H1 (cell line): ENCODE results near the gene FOXF1. TPM values are rescaled to one million over a fixed set of nuclear protein-coding genes. Genes with fewer than 3 reads are reported as not detected.

Experiments used
- CTCF ChIA-PET: fragments of 300-600 bp; sonication (Branson Sonifier 250); formaldehyde crosslinking; loops from one replicate; lab custom pipeline; 2021; ENCODE audit not compliant: partially characterized antibody; lab: Charles Lee
- POLR2A ChIA-PET: fragments of 300-600 bp; sonication (Branson Sonifier 250); formaldehyde crosslinking; loops from one replicate; lab custom pipeline; 2021; ENCODE audit warnings: inconsistent platforms; ENCODE audit not compliant: partially characterized antibody; lab: Charles Lee
- DNase-seq, 2 experiments: peaks; one replicate each; pipeline versions ENCODE4 v3.0.0 to v3.0.0-alpha.2; 2010 to 2022; ENCODE audit warnings: low spot score in 2 of 2, low read depth in 1 of 2, mixed read lengths in 1 of 2
- FAIRE-seq: peaks from 2 replicates; lab custom pipeline; 2011; peaks lifted over from hg19 to GRCh38; lab: Jason Lieb, UNC
- H2AFZ ChIP-seq: 2 replicates; pipeline ENCODE4 v1.8.1; 2012; ENCODE audit warnings: low read length, inconsistent platforms
- H2AK5ac ChIP-seq: 2 replicates; pipeline ENCODE4 v1.6.1; 2013; ENCODE audit warnings: low read depth, low read length
- H2BK120ac ChIP-seq: replicated peaks from 2 replicates; pipeline ENCODE3; 2013; ENCODE audit warnings: low read depth, low read length, inconsistent platforms
- H2BK12ac ChIP-seq: 2 replicates; pipeline ENCODE4 v1.6.1; 2013; ENCODE audit warnings: low read depth, low read length
- H2BK15ac ChIP-seq: 2 replicates; pipeline ENCODE4 v1.6.1; 2013; ENCODE audit warnings: low read length
- H2BK20ac ChIP-seq: 2 replicates; pipeline ENCODE4 v1.6.1; 2013; ENCODE audit warnings: low read length
- H2BK5ac ChIP-seq: 2 replicates; pipeline ENCODE4 v1.6.1; 2013; ENCODE audit warnings: low read depth, low read length
- H3K14ac ChIP-seq: 2 replicates; pipeline ENCODE4 v1.6.1; 2013; ENCODE audit warnings: inconsistent platforms; ENCODE audit not compliant: insufficient read length
- H3K18ac ChIP-seq: 2 replicates; pipeline ENCODE4 v1.6.1; 2013; ENCODE audit warnings: low read length; ENCODE audit errors: extremely low read depth
- H3K23ac ChIP-seq: 2 replicates; pipeline ENCODE4 v1.6.1; 2013; ENCODE audit warnings: inconsistent platforms; ENCODE audit not compliant: insufficient read length
- H3K23me2 ChIP-seq: 2 replicates; pipeline ENCODE4 v1.6.1; 2013; ENCODE audit warnings: low read depth, low read length
- H3K27ac ChIP-seq: 2 replicates; pipeline ENCODE4 v1.6.1; 2011; ENCODE audit warnings: low read depth, low read length, inconsistent platforms
- H3K27me3 ChIP-seq, 4 experiments: replicated peaks in 1 of 4; 1 replicate in 1 of 4; 2 replicates in 3 of 4; pipeline versions ENCODE4 v1.6.1 to v1.8.1; 2011 to 2013; ENCODE audit warnings: low read length in 3 of 4, mild to moderate bottlenecking in 3 of 4, inconsistent platforms in 2 of 4, mixed read lengths in 2 of 4, moderate library complexity in 1 of 4; ENCODE audit not compliant: control insufficient read depth in 3 of 4, insufficient read depth in 3 of 4; ENCODE audit errors: extremely low read depth in 1 of 4
- H3K36me3 ChIP-seq, 4 experiments: 2 replicates each; pipeline versions ENCODE4 v1.6.1 to v1.8.1; 2011 to 2013; ENCODE audit warnings: mild to moderate bottlenecking in 4 of 4, low read length in 3 of 4, moderate library complexity in 2 of 4, control low read depth in 1 of 4, inconsistent platforms in 1 of 4; ENCODE audit not compliant: insufficient read depth in 4 of 4, control insufficient read depth in 2 of 4
- H3K4ac ChIP-seq: replicated peaks from 2 replicates; pipeline ENCODE3; 2013; ENCODE audit warnings: low read length, low read depth, mixed read lengths, inconsistent platforms; ENCODE audit not compliant: insufficient read length
- H3K4me1 ChIP-seq, 4 experiments: replicated peaks in 1 of 4; 1 replicate in 1 of 4; 2 replicates in 3 of 4; pipeline versions ENCODE4 v1.6.1 to v1.8.1; 2011 to 2013; ENCODE audit warnings: low read length in 3 of 4, inconsistent platforms in 2 of 4, mixed read lengths in 1 of 4; ENCODE audit not compliant: insufficient read depth in 4 of 4, control insufficient read depth in 3 of 4
- H3K4me2 ChIP-seq, 2 experiments: 2 replicates each; pipeline versions ENCODE4 v1.6.1 to v1.8.1; 2011 to 2013; ENCODE audit warnings: low read depth in 2 of 2, low read length in 2 of 2, control low read depth in 1 of 2, inconsistent platforms in 1 of 2, mild to moderate bottlenecking in 1 of 2; ENCODE audit not compliant: insufficient read depth in 1 of 2
- H3K4me3 ChIP-seq, 4 experiments: fragments of 200-600, 300-600 bp in 1 of 4; sonication (generic), shearing (Covaris generic), sonication (Bioruptor Twin) in 1 of 4; 2 replicates each; pipeline versions ENCODE4 v1.5.1 to v1.8.1; 2011 to 2016; ENCODE audit warnings: low read length in 4 of 4, low read depth in 3 of 4, control low read depth in 2 of 4, inconsistent platforms in 2 of 4, mild to moderate bottlenecking in 2 of 4, mixed read lengths in 1 of 4, moderate library complexity in 1 of 4; ENCODE audit not compliant: insufficient read depth in 2 of 4; ENCODE audit errors: extremely low read depth in 1 of 4
- H3K56ac ChIP-seq: replicated peaks from 2 replicates; pipeline ENCODE3; 2013; ENCODE audit warnings: low read depth, mild to moderate bottlenecking, mixed read lengths, low read length, inconsistent platforms; ENCODE audit not compliant: insufficient read length
- H3K79me1 ChIP-seq: 2 replicates; pipeline ENCODE4 v1.6.1; 2013; ENCODE audit warnings: low read depth, low read length, control low read depth
- H3K79me2 ChIP-seq, 2 experiments: 2 replicates each; pipeline versions ENCODE4 v1.6.1 to v1.8.1; 2012 to 2013; ENCODE audit warnings: low read length in 2 of 2, mild to moderate bottlenecking in 2 of 2, inconsistent platforms in 1 of 2; ENCODE audit not compliant: insufficient read depth in 2 of 2, control insufficient read depth in 1 of 2
- H3K9ac ChIP-seq, 4 experiments: replicated peaks in 1 of 4; 1 replicate in 1 of 4; 2 replicates in 3 of 4; pipeline versions ENCODE4 v1.6.1 to v1.8.1; 2011 to 2013; ENCODE audit warnings: low read depth in 3 of 4, low read length in 3 of 4, control low read depth in 2 of 4, mild to moderate bottlenecking in 2 of 4, moderate library complexity in 2 of 4, inconsistent platforms in 1 of 4; ENCODE audit errors: extremely low read depth in 1 of 4
- H3K9me3 ChIP-seq, 2 experiments: 2 replicates each; pipeline versions ENCODE4 v1.6.1 to v1.8.1; 2012 to 2013; ENCODE audit warnings: mild to moderate bottlenecking in 2 of 2, moderate library complexity in 2 of 2, control low read depth in 1 of 2, inconsistent platforms in 1 of 2, low read depth in 1 of 2, low read length in 1 of 2, mixed read lengths in 1 of 2; ENCODE audit not compliant: insufficient read depth in 2 of 2
- H4K20me1 ChIP-seq, 2 experiments: replicated peaks in 1 of 2; 2 replicates each; pipeline versions ENCODE3 to v1.8.1; 2011 to 2013; ENCODE audit warnings: inconsistent platforms in 2 of 2, low read length in 2 of 2, mild to moderate bottlenecking in 1 of 2; ENCODE audit not compliant: insufficient read depth in 2 of 2, control insufficient read depth in 1 of 2
- H4K5ac ChIP-seq: 2 replicates; pipeline ENCODE4 v1.6.1; 2013; ENCODE audit warnings: low read length, low read depth, mixed read lengths, inconsistent platforms; ENCODE audit not compliant: insufficient read length
- H4K8ac ChIP-seq: 2 replicates; pipeline ENCODE4 v1.8.0; 2013; ENCODE audit warnings: mild to moderate bottlenecking, moderate library complexity, low read length, inconsistent platforms; ENCODE audit not compliant: insufficient read depth; ENCODE audit errors: extremely low read depth
- H4K91ac ChIP-seq: replicated peaks from 2 replicates; pipeline ENCODE3; 2013; ENCODE audit warnings: low read length, mixed read lengths, inconsistent platforms; ENCODE audit not compliant: insufficient read length
- BACH1 ChIP-seq: IDR thresholded peaks from 2 replicates; pipeline ENCODE4 v1.6.1; 2012; ENCODE audit warnings: low read length, improper control_type of control experiment
- BCL11A ChIP-seq, 2 experiments: IDR thresholded peaks; one replicate each; pipeline ENCODE4 v1.6.1; 2011; ENCODE audit warnings: low read depth in 2 of 2, low read length in 2 of 2, mild to moderate bottlenecking in 2 of 2
- CBX5 ChIP-seq: fragments of 300-800, 300-1000 bp; sonication (generic); IDR thresholded peaks from 2 replicates; pipeline ENCODE4 v1.7.1; 2016; ENCODE audit warnings: antibody characterized with exemption, low read length, low read depth
- EGR1 ChIP-seq: IDR thresholded peaks from 2 replicates; pipeline ENCODE4 v1.6.1; 2011; ENCODE audit warnings: low read depth, low read length, borderline replicate concordance
- EP300 ChIP-seq, 2 experiments: IDR thresholded peaks; 1 replicate in 1 of 2; 2 replicates in 1 of 2; pipeline ENCODE4 v1.6.1; 2011 to 2012; ENCODE audit warnings: low read depth in 2 of 2, low read length in 2 of 2, mild to moderate bottlenecking in 2 of 2, borderline replicate concordance in 1 of 2, inconsistent platforms in 1 of 2, moderate library complexity in 1 of 2
- GTF2F1 ChIP-seq: IDR thresholded peaks from 2 replicates; pipeline ENCODE4 v1.6.1; 2012; ENCODE audit warnings: low read depth, low read length, improper control_type of control experiment, borderline replicate concordance
- POU5F1 ChIP-seq: IDR thresholded peaks from 2 replicates; pipeline ENCODE4 v1.6.1; 2011; ENCODE audit warnings: low read depth, mild to moderate bottlenecking, low read length, moderate library complexity
- RNF2 ChIP-seq: fragments of 200-900, 300-1000 bp; sonication (generic); IDR thresholded peaks from 2 replicates; pipeline ENCODE4 v1.7.1; 2016; ENCODE audit warnings: borderline replicate concordance, low read depth, mild to moderate bottlenecking, antibody characterized with exemption, low read length; ENCODE audit not compliant: poor library complexity, severe bottlenecking; ENCODE audit errors: missing control alignments
- RXRA ChIP-seq: IDR thresholded peaks from 2 replicates; pipeline ENCODE4 v1.6.1; 2011; ENCODE audit warnings: low read depth, mild to moderate bottlenecking, low read length, moderate library complexity; ENCODE audit not compliant: insufficient read depth
- SP1 ChIP-seq: IDR thresholded peaks from 2 replicates; pipeline ENCODE4 v1.6.1; 2011; ENCODE audit warnings: low read depth, low read length
- SUZ12 ChIP-seq: fragments of 200-600 bp; sonication (generic); IDR thresholded peaks from 2 replicates; pipeline ENCODE4 v1.6.1; 2012; ENCODE audit warnings: mild to moderate bottlenecking, inconsistent platforms, low read length, moderate library complexity, mixed read lengths
- WGBS, 2 experiments: shearing (Covaris generic) in 1 of 2; methylation state at CpG; one replicate each; pipeline versions ENCODE4 v1.1.6 to v1.1.7; 2013 to 2015; ENCODE audit warnings: low lambda C conversion rate in 2 of 2, mixed read lengths in 2 of 2, inconsistent platforms in 1 of 2, low coverage in 1 of 2, missing lambda C conversion rate in 1 of 2; ENCODE audit not compliant: insufficient replicate concordance in 2 of 2, insufficient coverage in 1 of 2, insufficient read length in 1 of 2; ENCODE audit errors: extremely low coverage in 1 of 2, missing lambda C conversion rate in 1 of 2; 5-methylcytosine and 5-hydroxymethylcytosine counted together
- polyA plus RNA-seq, 7 experiments: library from polyadenylated mRNA; depleted of rRNA in 3 of 7; stranded (reverse) in 5 of 7; unstranded in 2 of 7; fragments of >200 nt in 5 of 7; fragments of 200-250 nt in 2 of 7; gene quantifications; 1 replicate in 5 of 7; 2 replicates in 1 of 7; 4 replicates in 1 of 7; pipeline versions ENCODE4 v1.2.1 to v1.2.3, GENCODE V29; 2011 to 2013; ENCODE audit warnings: missing spikeins in 2 of 7, mixed read lengths in 2 of 7
- total RNA-seq: library from RNA; stranded (reverse); fragmentation: NEBNext Ultra II Directional; extraction: Animal tissue kit (Norgen Biotek cat#: 25700); gene quantifications from 2 replicates; pipeline ENCODE4 v1.2.1, GENCODE V29; 2021

FOXF1 gene
- total and polyA plus RNA-seq, 2 of the 8 experiments (the other 6 are each of a cell fraction or from before 2014, with no cell fraction given) = 0.02 TPM; not detected in 1

DNA sequence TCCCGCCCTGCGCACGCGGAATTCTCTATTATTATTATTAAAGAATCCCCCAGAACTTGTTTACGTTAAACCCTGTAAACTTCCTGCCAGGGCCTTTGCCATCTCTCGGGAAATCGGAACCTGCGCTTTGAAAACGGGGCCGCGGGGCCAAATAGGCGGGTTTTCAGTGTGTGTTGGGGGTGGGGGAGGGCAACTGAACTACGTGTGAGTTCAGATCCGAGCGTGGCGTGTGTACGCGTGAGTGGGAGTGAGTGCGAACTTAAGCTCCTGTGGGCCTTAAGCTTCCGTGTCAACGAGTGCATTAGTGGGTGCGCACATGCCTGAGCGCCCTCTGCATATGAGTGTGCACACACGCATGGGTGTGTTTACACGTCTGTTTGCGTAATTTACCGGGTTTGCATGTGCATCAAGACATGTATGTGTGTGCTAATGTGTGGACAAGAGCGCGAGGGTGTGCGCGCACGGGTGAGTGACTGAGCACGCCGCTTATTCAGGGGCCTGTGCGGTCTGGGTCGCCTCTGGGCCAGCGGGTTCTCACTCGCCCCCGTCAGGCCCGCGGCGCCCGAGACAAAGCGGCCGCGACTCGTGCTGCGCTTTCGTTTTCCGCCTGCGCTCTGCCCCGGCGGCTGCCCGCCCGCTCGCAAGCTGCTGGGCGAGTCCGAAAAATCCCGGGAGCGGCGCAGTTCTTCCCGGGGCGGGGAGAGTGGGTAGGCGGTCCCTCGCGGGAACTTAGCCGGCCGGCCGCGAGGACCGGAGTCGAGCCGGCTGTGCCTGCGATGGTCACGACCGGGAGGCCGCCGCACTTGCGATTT lies 1.2 kb upstream of the FOXF1 start:
- no peaks in the 10 kb centered on the region for H3K79me1 ChIP-seq
- H3K56ac ChIP-seq = no peak overlapping the region
- no peak overlapping the region for H4K5ac ChIP-seq
- H3K79me2 ChIP-seq = no peaks in the 10 kb centered on the region
- POLR2A ChIA-PET = no interaction called here
- no peak overlapping the region for H3K4ac ChIP-seq
- H3K14ac ChIP-seq = no peak overlapping the region
- H3K4me3 ChIP-seq = peak overlapping the region; percentile 16 to 60 (median 28); a peak in 7 of 8 replicates
- H3K27ac ChIP-seq = no peak overlapping the region
- DNase-seq (peak in 1 of 2 experiments; percentile 69), FAIRE-seq (no peak)
- peak overlapping the region; percentile 6 for H2BK120ac ChIP-seq
- H3K4me1 ChIP-seq = peaks cover 0 to 52% (median 28%) of the 10 kb centered on the region in 4 experiments; a peak in 6 of 7 replicates
- no peak overlapping the region for H2BK5ac ChIP-seq
- no peak overlapping the region; a peak in 1 of 7 replicates for H3K9ac ChIP-seq
- WGBS, 2 experiments = 3% methylated on average over 57 of the region's 79 CpGs; no CpG with 5 or more reads in 1 of the 2 experiments
- peak overlapping the region; percentile 23; the same call in 1 of the 2 replicates for H2BK20ac ChIP-seq
- no peak overlapping the region for H3K23ac ChIP-seq
- H4K20me1 ChIP-seq = peaks cover 36 to 49% of the 10 kb centered on the region in 2 experiments
- peak overlapping the region; percentile 100 for H2BK12ac ChIP-seq
- peak overlapping the region; percentile 73 to 84 for H3K4me2 ChIP-seq
- no peak overlapping the region; the same call in none of the 2 replicates for H3K18ac ChIP-seq
- peaks cover 0 to 7% (median 0%) of the 10 kb centered on the region in 4 experiments; a peak in 1 of 8 replicates for H3K36me3 ChIP-seq
- no peak overlapping the region for H4K91ac ChIP-seq
- H3K27me3 ChIP-seq = peaks cover 94 to 97% (median 97%) of the 10 kb centered on the region in 4 experiments
- CTCF ChIA-PET = interaction anchor here (0.6 to 2.2 kb wide), 4 partner anchors 8 to 892 kb away, joined by 3 to 10 read pairs (median 4); no protein-coding TSS in a partner anchor
- no peak overlapping the region for H2AFZ ChIP-seq
- peaks cover 5% of the 10 kb centered on the region; the same call in 1 of the 2 replicates for H3K23me2 ChIP-seq
- H4K8ac ChIP-seq = no peak overlapping the region; the same call in 1 of the 2 replicates
- H3K9me3 ChIP-seq = no peaks in the 10 kb centered on the region
- H2BK15ac ChIP-seq = peak overlapping the region; percentile 92; the same call in 1 of the 2 replicates
- peak overlapping the region; percentile 83; the same call in 1 of the 2 replicates for H2AK5ac ChIP-seq
- peak; percentile 81 for TF ChIP-seq RNF2
- TF ChIP-seq SUZ12 = peak; percentile 78
- TF ChIP-seq GTF2F1 = no peak
- TF ChIP-seq CBX5 = no peak
- no peak for TF ChIP-seq BCL11A (IDR thresholded peaks at IDR 0.05; ENCODE audit: low read depth in 2 of 2, low read length in 2 of 2)
- no peak for TF ChIP-seq EP300 (IDR thresholded peaks at IDR 0.05; ENCODE audit: borderline replicate concordance in 1 of 2, low read depth in 2 of 2, low read length in 2 of 2)
- TF ChIP-seq POU5F1 = no peak
- TF ChIP-seq SP1 = no peak
- no peak for TF ChIP-seq BACH1
- no peak for TF ChIP-seq EGR1
- TF ChIP-seq RXRA = no peak
